Pericardium fibroblast (primary cell): ENCODE results near the gene SNX8. TPM values are rescaled to one million over a fixed set of nuclear protein-coding genes. Genes with fewer than 3 reads are reported as not detected.

Source experiments
- total RNA-seq: library from RNA; depleted of rRNA; stranded (reverse); fragments of >200 nt; gene quantifications from 2 replicates; pipeline ENCODE4 v1.2.3, GENCODE V29; 2015

Gene SNX8
- total RNA-seq: 23.1 and 34.7 TPM in 2 replicates

GRCh38 chr7:2314209-2314955, at the start of gene SNX8:
Gene SNX8, minus strand, starts transcription at chr7:2314441. Its CDS starts 20 bp downstream, at chr7:2314421.

GRCh38 chr7:2354186-2354938, 40.1 kb upstream of the SNX8 start, which contains the start of gene EIF3B:
Gene EIF3B, plus strand, starts transcription at chr7:2354827. Its CDS starts 95 bp downstream, at chr7:2354922.

GRCh38 chr7:2241580-2242540, 72.4 kb downstream of the SNX8 start, which contains the start of the genes MRM2 and NUDT1:
Gene MRM2, minus strand, starts transcription at chr7:2242205. Its CDS starts 36 bp downstream, at chr7:2242169.
Gene NUDT1, plus strand, starts transcription at chr7:2242226. Its CDS starts 2,349 bp downstream, at chr7:2244575.

GRCh38 chr7:2232766-2233520, 81.3 kb downstream of the SNX8 start, which contains the start of gene MAD1L1:
Gene MAD1L1, minus strand, starts transcription at chr7:2232945. Its CDS starts 2,812 bp downstream, at chr7:2230133.

Other genes with a start within 250 kb of the SNX8 start
- 20.3 and 33.1 TPM in 2 replicates for gene MAD1L1, start 81.5 kb downstream of the SNX8 start, total RNA-seq
- gene MRM2, start 72.2 kb downstream of the SNX8 start, total RNA-seq: 13.2 and 14.6 TPM in 2 replicates
- gene NUDT1, start 72.2 kb downstream of the SNX8 start, total RNA-seq: 8.8 and 21.1 TPM in 2 replicates
- gene EIF3B, start 40.4 kb upstream of the SNX8 start, total RNA-seq: 113 and 123 TPM in 2 replicates
- gene CHST12, start 89.2 kb upstream of the SNX8 start, total RNA-seq: 16.6 and 20.2 TPM in 2 replicates
- not detected in 2 replicates for gene GRIFIN, start 162.0 kb upstream of the SNX8 start, total RNA-seq
- gene LFNG, start 205.3 kb upstream of the SNX8 start, total RNA-seq: 7.7 and 7.9 TPM in 2 replicates
- 28.7 and 31.0 TPM in 2 replicates for gene BRAT1, start 241.1 kb upstream of the SNX8 start, total RNA-seq
- 5.6 and 12.9 TPM in 2 replicates for gene IQCE, start 244.5 kb upstream of the SNX8 start, total RNA-seq